Effector CD4-positive, alpha-beta T cell (primary cell): Measurements from ENCODE around the gene MBD4.

Experiments used
- DNase-seq: peaks from one replicate; pipeline ENCODE4 v3.0.0-alpha.2; 2020

The MBD4 gene

GRCh38 chr3:129462361-129462968 is 22.7 kb upstream of the MBD4 start:
- no peak for DNase-seq

DNA sequence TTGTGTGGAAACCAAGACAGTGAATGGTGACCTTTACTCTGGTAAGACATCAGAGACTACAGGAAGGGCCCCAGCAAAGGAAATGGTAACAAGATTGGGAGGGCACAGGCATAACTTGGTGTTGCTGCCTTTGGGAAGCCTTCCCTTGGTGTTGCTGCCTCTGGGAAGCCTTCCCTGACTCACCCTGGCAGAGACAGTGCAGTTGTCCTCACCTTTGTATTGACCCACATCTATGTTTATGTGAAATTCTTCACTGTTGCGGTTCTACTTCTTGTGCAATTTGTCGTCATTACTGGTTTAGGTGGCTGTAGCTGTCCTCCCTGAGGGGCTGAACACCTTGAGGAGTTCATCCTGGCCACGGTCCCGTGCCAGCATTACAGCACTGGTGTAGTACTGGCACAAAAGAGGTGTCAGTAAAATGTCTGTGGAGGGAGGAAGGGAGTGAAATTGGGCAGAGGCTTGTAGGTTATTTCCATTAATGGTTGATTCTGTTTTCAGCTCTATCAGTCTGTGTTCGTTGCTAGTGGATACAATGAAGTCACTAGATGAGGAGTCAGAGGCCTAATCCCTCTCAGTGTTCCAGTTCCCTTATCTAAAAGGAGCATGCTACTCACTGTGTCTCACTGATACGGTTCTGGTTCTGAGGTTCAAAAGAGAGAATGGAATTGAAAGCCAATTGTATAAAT is 21.9 kb upstream of the MBD4 start:
- no peak for DNase-seq

DNA sequence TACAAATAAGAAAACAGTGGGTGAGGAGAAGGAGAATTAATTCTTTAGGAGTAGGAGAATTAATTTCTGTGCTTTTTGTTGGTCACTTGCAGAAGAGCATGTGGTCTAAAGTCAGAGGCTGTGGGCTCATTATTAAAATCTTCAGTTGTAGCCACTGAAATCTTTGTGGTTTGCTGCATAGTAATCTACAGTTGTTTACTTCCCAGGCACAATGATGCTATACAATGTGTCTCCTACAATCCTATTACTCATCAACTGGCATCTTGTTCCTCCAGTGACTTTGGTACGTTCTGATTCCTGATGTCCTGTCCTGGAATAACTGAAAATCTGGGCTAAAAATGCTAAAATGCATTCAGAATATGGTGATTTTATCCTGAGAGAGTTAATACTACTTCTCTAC is 21.3 kb upstream of the MBD4 start:
- no peak for DNase-seq

GRCh38 chr3:129460572-129460971 is 20.8 kb upstream of the MBD4 start:
- no peak for DNase-seq

GRCh38 chr3:129460155-129460554 is 20.4 kb upstream of the MBD4 start:
- DNase-seq: no peak

GRCh38 chr3:129453732-129454131 is 14.0 kb upstream of the MBD4 start:
- DNase-seq: no peak

DNA sequence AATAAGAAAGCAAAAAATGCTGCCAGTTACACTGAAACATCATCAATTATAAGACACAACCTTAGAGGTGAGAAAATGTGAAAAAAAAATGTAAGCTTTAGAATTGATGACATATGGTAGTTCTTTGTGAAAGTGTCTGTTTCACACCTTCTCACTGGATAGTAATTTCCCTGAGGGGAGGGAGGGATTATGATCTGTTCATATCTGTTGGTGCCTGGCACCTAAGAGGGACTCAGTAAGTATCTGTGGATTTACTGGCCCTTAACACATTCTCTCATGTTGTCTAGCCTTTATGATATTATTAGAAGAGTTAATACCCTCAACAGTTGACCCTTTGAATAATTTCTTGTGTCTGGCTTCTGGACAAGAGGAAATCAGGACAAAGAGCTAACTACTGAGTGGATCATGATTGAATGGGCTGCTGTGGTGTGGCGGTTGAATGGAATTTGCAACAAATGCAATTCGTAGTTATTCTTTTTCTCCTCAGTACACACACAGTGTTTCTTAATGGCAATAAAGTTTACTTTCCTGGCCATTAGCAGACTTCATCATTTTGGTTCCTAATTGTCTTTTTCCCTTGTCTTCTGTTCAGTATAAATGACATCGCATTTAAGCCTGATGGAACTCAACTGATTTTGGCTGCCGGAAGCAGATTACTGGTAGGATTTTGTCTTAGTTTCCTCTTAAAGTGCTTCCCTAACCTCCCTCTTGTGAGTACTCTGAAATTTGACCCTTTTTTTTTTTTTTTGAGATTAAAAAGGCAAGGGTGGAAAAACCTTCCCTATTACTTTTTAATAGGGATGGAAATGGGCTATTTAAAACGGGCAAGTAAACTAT is 9.7 kb upstream of the MBD4 start:
- no peak for DNase-seq

- no peak for DNase-seq
Measured at GRCh38 chr3:129448186-129448895, 8.6 kb upstream of the MBD4 start.

DNA sequence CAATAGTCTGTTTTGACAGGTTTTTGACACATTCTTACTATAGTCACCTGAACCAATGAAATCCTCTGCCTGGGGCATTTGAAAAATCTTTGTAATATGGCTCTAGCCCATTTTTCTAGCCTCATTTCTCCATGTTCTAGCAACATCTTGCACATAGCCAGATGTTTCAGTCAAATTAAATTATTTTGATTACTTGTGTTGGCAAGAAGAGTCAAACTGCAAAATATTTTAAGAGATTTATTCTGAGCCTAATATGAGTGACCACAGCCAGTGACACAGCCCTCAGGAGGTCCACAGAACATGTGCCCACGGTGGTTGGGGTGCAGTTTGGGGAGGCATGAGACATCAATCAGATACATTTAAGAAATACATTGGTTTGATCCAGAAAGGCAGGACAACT is 7.2 kb upstream of the MBD4 start:
- no peak for DNase-seq

DNA sequence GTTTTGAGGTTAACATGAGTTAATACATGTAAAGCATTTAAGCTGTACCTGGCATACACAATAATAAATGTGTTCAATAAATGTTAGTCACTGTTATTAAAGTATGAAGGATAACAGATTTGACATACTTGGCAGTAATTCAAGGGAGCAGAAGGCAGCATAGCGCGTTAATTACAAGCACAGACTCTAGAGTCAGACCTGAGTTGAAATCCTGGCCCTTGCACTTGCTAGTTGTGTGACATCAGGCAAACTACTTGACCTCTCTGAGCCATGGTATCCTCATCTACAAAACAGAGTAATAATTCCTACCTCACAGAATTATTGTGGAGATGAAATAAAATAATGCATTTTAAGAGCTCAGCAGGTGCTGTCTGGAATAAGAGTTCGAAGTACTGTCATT is 5.7 kb upstream of the MBD4 start:
- no peak for DNase-seq

DNA sequence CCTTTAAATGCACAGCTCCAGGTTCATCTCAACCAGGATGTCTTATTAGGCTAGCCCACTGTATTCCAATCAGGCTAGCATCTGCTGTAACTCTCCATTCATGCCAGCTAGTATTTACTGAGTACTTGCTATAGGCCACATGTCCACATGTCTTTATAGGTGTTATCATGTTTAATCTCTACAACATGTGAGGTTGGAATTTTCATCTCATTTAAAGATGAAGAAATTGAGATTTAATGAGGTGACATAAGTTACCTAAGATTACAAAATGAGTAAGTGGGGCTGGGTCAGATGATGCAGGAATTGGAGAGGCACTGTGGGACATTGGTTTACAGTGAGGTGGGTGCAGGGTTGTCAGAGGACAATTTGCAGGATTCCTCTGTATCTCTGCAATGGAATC is 3.2 kb upstream of the MBD4 start:
- no peak for DNase-seq

DNA sequence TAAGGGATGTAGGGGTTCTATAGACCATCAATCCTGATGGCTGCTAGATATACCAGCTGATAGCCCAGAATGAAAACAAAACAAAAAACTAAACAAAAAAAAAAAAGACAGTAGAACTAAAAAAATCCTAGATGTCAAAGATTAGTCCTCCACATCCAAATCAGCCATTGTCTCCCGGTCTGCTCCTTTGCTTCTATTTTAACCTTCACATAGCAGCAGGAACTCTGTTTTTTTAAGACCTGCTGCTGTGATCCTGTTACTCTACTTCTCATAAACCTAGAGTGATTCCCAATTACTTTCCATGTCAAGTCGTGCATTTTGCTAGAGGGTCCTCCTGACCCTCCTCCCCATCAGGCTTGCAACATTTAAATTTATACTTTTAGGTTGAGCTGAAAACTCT is 2.7 kb upstream of the MBD4 start:
- DNase-seq: no peak

- DNase-seq: no peak
Measured at GRCh38 chr3:129441782-129442181, 2.0 kb upstream of the MBD4 start.

DNA sequence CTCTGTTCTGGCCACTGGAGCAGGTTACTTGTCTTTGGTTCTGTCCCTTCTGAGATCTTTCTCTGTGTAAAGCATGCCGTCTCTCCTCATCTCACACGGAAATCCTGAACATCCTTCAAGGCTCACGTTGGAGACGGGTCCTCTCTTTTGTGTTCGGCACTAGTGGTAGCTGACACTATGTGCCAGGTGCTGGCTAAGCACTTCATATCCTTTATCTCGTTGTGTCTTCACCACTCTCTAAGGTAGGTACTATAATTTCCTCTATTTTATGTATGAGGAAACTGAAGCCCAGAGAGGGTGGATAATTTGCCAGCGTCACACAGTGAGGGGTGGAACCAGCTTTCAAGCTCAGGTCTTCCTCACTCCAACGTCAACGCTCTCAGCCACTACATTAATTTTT is 1.5 kb upstream of the MBD4 start:
- no peak for DNase-seq

- DNase-seq: no peak
Measured at GRCh38 chr3:129440618-129441190, 956 bp upstream of the MBD4 start.

- peak; percentile 36 for DNase-seq
Measured at GRCh38 chr3:129439226-129439816, 427 bp downstream of the MBD4 start.

DNA sequence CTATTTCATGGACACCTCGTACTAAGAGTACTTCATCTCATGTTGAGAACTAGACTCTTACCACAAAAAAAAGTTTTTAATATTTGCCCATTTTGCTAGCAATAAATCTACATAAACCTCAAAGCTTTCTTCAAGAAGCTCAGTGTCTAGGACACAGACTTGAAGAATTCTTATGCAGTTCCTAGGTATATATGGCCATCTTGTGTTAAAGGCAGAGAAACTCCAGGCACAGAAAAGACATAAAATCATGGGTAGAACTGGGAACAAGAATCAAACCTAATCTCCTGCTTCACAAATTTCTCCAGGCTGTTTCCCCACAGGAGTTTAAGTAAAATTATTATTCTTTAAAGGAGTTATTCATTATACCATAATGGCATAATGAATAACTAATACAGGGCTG is 4.4 kb downstream of the MBD4 start:
- DNase-seq: no peak

GRCh38 chr3:129434140-129434539 is 5.6 kb downstream of the MBD4 start:
- no peak for DNase-seq

DNA sequence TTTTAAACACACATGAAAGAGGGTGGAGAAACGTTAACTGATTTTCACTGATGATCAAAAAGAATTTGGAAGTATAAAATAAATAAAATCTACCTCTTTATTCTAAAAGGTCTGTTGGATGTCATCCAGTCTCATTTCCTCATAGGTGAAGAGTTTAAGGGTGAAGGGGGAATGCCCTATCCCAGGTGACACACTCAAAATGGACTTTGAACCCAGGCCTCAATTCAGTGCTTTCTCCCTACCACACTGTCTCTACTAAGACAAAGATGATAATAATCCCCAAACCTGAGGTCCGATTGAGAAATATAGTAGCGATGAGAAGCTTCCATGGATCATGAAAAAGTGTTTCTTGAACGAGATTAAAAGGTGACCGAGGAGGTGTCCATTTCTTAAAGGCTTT is 6.2 kb downstream of the MBD4 start:
- no peak for DNase-seq

- DNase-seq: no peak
Measured at GRCh38 chr3:129432671-129433070, 7.1 kb downstream of the MBD4 start.

GRCh38 chr3:129432036-129432435 is 7.7 kb downstream of the MBD4 start:
- DNase-seq: no peak

- no peak for DNase-seq
Measured at GRCh38 chr3:129429602-129430001, 10.1 kb downstream of the MBD4 start.

GRCh38 chr3:129429080-129429451 is 10.7 kb downstream of the MBD4 start:
- no peak for DNase-seq
